GM12892 (cell line): ENCODE data around the gene RNF13.

Experiments used
- POLR2A ChIP-seq: IDR thresholded peaks from 2 replicates; pipeline ENCODE4 v1.6.1; 2011; ENCODE audit warnings: low read depth, low read length, control low read depth
- POLR2AphosphoS5 ChIP-seq: IDR thresholded peaks from 2 replicates; pipeline ENCODE4 v1.6.1; 2011; ENCODE audit warnings: low read depth, low read length, control low read depth
- TAF1 ChIP-seq: IDR thresholded peaks from 2 replicates; pipeline ENCODE4 v1.6.1; 2011; ENCODE audit warnings: low read depth, mild to moderate bottlenecking, control low read depth, low read length, borderline replicate concordance

- no peak for TF ChIP-seq POLR2A
- no peak for TF ChIP-seq POLR2AphosphoS5
- TF ChIP-seq TAF1, result no peak
Measured at GRCh38 chr3:149819432-149819831, 6.4 kb downstream of the RNF13 start.
